Body of pancreas (tissue), 4 donors: ENCODE measurements around the gene GAN. TPM values are rescaled to one million over a fixed set of nuclear protein-coding genes. Genes with fewer than 3 reads are reported as not detected.
"Not testable (repeated sequence)": the region's sequence is repeated elsewhere in the genome, so short reads cannot be mapped to it uniquely, and the experiment has no call there.

Experiments used
- ATAC-seq: fragments of 150-250 bp; one replicate; pipeline ENCODE4 v1.9.1; 2016
- DNase-seq, 4 donors: peaks; one replicate each; pipeline ENCODE4 v3.0.0-alpha.2; 2019
- H3K27ac ChIP-seq, 4 donors: fragments of 200-600 bp; sonication (generic); 1 replicate in 3 of 4; 2 replicates in 1 of 4; pipeline versions ENCODE4 v1.5.1 to v1.6.1; 2016 to 2019; ENCODE audit warnings: mild to moderate bottlenecking in 1 of 4, mixed read lengths in 1 of 4, moderate library complexity in 1 of 4
- H3K27me3 ChIP-seq, 2 donors: fragments of 200-600 bp; sonication (generic); one replicate each; pipeline ENCODE4 v1.6.0; 2016; ENCODE audit warnings: mild to moderate bottlenecking in 1 of 2
- H3K36me3 ChIP-seq, 2 donors: fragments of 200-600 bp; sonication (generic); replicated peaks in 1 of 2; 2 replicates each; pipeline ENCODE4 v1.5.1; 2016; ENCODE audit warnings: low read depth in 2 of 2; ENCODE audit not compliant: insufficient read depth in 1 of 2
- H3K4me1 ChIP-seq: fragments of 200-600 bp; sonication (generic); one replicate; pipeline ENCODE4 v1.6.0; 2016
- H3K4me3 ChIP-seq, 2 donors: fragments of 200-600 bp; sonication (generic); 1 replicate in 1 of 2; 2 replicates in 1 of 2; pipeline ENCODE4 v1.5.1; 2016 to 2019
- H3K9me3 ChIP-seq, 3 donors: fragments of 200-600 bp; sonication (generic); 1 replicate in 2 of 3; 2 replicates in 1 of 3; pipeline ENCODE4 v1.5.1; 2016
- CTCF ChIP-seq, 7 experiments: fragments of 450-650 bp in 4 of 7; fragments of 200-600 bp in 3 of 7; sonication (generic) in 3 of 7; IDR thresholded peaks; one replicate each; pipeline ENCODE4 v1.5.1; 2016 to 2019; ENCODE audit warnings: antibody characterized with exemption in 7 of 7
- POLR2A ChIP-seq, 3 donors: fragments of 450-650 bp; IDR thresholded peaks; one replicate each; pipeline ENCODE4 v1.6.1; 2016; ENCODE audit warnings: antibody characterized with exemption in 3 of 3, mild to moderate bottlenecking in 2 of 3
- WGBS, 2 donors: methylation state at CpG; one replicate each; pipeline ENCODE4 v1.1.5; 2017; 5-methylcytosine and 5-hydroxymethylcytosine counted together
- intact Hi-C: fragments of 100-400 bp; cut with DNase I; formaldehyde crosslinking; loops from one replicate; pipeline ENCODE4 v1.15.1; 2023
- total RNA-seq, 2 donors: library from RNA; depleted of rRNA; stranded (reverse); fragments of >200 nt; gene quantifications; one replicate each; pipeline ENCODE4 v1.1.0, GENCODE V29; 2016

The GAN gene
- total RNA-seq, 2 donors from 2014 or later, result 3.6 to 4.9 TPM

GRCh38 chr16:81401035-81401950 is 86.5 kb downstream of the GAN start:
- peak overlapping the region in 1 of 4 donors; percentile 12 for H3K27ac ChIP-seq
- 57 to 59% methylated on average over 15 to 18 of the region's 19 CpGs for WGBS, 2 donors
- intact Hi-C loops, result loop anchor here (5.0 kb wide), 1 partner anchor 321 kb away; no protein-coding TSS in a partner anchor

GRCh38 chr16:81403208-81403600 is 88.4 kb downstream of the GAN start:
- H3K9me3 ChIP-seq, result peaks cover 0 to 6% (median 0%) of the 10 kb centered on the region in 3 donors
- H3K27me3 ChIP-seq, result no peaks in the 10 kb centered on the region
- WGBS, 2 donors, result 21 to 27% methylated on average over 5 of the region's 5 CpGs
- no peaks in the 10 kb centered on the region for H3K36me3 ChIP-seq
- intact Hi-C loops, result loop anchor here (5.0 kb wide), 1 partner anchor 319 kb away; no protein-coding TSS in a partner anchor
- peaks cover 5% of the 10 kb centered on the region for H3K4me1 ChIP-seq
- no peak overlapping the region for H3K4me3 ChIP-seq
- ATAC-seq (no peak), DNase-seq (no peak)
- TF ChIP-seq CTCF (IDR thresholded peaks at IDR 0.05) (no peak), POLR2A (IDR thresholded peaks at IDR 0.05) (no peak)
- no peak overlapping the region for H3K27ac ChIP-seq

More at GRCh38 chr16:81401035-81401950, 86.5 kb downstream of the GAN start:
- no peak for TF ChIP-seq CTCF (IDR thresholded peaks at IDR 0.05)
- no peak for TF ChIP-seq POLR2A (IDR thresholded peaks at IDR 0.05)
- DNase-seq (peak in 1 of 4 donors; percentile 10), ATAC-seq (peak; percentile 13)
- peaks cover 0 to 6% (median 0%) of the 10 kb centered on the region in 3 donors for H3K9me3 ChIP-seq
- H3K4me1 ChIP-seq, result peaks cover 5% of the 10 kb centered on the region
- no peak overlapping the region for H3K4me3 ChIP-seq
- H3K27me3 ChIP-seq, result no peaks in the 10 kb centered on the region
- H3K36me3 ChIP-seq, result no peaks in the 10 kb centered on the region

GRCh38 chr16:81403601-81404391 is 89.0 kb downstream of the GAN start:
- peak; percentile 89 for ATAC-seq
- TF ChIP-seq POLR2A (IDR thresholded peaks at IDR 0.05) (no peak), CTCF (IDR thresholded peaks at IDR 0.05) (peak; percentile 89 to 96 (median 94))
- intact Hi-C loops, result loop anchor here (5.0 kb wide), 1 partner anchor 319 kb away; no protein-coding TSS in a partner anchor

DNA sequence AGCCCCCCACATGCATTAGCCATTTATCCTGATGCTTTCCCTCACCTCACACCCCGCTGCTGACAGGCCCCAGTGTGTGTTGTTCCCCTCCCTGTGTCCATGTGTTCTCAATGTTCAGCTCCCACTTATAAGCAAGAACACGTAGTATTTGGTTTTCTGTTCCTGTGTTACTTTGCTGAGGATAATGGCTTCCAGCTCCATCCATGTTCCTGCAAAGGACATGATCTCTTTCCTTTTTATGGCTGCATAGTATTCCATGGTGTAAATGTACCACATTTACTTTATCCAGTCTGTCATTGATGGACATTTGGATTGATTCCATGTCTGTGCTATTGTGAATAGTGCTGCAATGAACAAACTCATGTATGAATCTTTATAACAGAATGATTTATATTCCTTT is 90.2 kb downstream of the GAN start:
- H3K4me1 ChIP-seq, intact Hi-C loops, ATAC-seq, H3K27ac ChIP-seq, H3K4me3 ChIP-seq, H3K9me3 ChIP-seq, H3K27me3 ChIP-seq, DNase-seq, H3K36me3 ChIP-seq: not testable (repeated sequence)
- 92 to 93% methylated on average over 2 of the region's 2 CpGs for WGBS, 2 donors

More at GRCh38 chr16:81403601-81404391, 89.0 kb downstream of the GAN start:
- Histone ChIP-seq H3K4me1 (peaks cover 5% of the 10 kb centered on the region), H3K36me3 (no peaks in the 10 kb centered on the region), H3K27me3 (no peaks in the 10 kb centered on the region), H3K27ac (no peak overlapping the region), H3K9me3 (peaks cover 0 to 6% (median 0%) of the 10 kb centered on the region in 3 donors), H3K4me3 (no peak overlapping the region)
- DNase-seq, result peak; percentile 84 to 87 (median 85)
- WGBS, 2 donors, result 11 to 17% methylated on average over 19 to 36 of the region's 37 CpGs

- Histone ChIP-seq H3K36me3 (no peaks in the 10 kb centered on the region), H3K9me3 (no peaks in the 10 kb centered on the region), H3K4me3 (no peak overlapping the region), H3K27ac (peak overlapping the region in 2 of 4 donors; percentile 58), H3K4me1 (peaks cover 5% of the 10 kb centered on the region), H3K27me3 (no peaks in the 10 kb centered on the region)
- WGBS, 2 donors, result 54 to 55% methylated on average over 11 of the region's 11 CpGs
- ATAC-seq (peak; percentile 57), DNase-seq (peak; percentile 19 to 34 (median 22))
- intact Hi-C loops, result no loop called here
- TF ChIP-seq CTCF (IDR thresholded peaks at IDR 0.05), result peak in 2 of 7 experiments; percentile 12 to 15
- TF ChIP-seq POLR2A (IDR thresholded peaks at IDR 0.05), result no peak
Measured at GRCh38 chr16:81405702-81406113, 90.9 kb downstream of the GAN start.
